ENCODE results near the gene RNASET2.

GRCh38 chr6:166903500-166903899, 52.9 kb downstream of the RNASET2 start:
- no peak for TF ChIP-seq CTCF (IDR thresholded peaks at IDR 0.05; ENCODE audit: poor library complexity, severe bottlenecking)
- TF ChIP-seq RAD21 (conservative IDR thresholded peaks at IDR 0.05) = no peak
- TF ChIP-seq EP300 (conservative IDR thresholded peaks at IDR 0.05; ENCODE audit: poor library complexity, severe bottlenecking) = no peak
- TF ChIP-seq REST (IDR thresholded peaks at IDR 0.05; ENCODE audit: borderline replicate concordance) = no peak
- TF ChIP-seq EZH2 (IDR thresholded peaks at IDR 0.05; ENCODE audit: borderline replicate concordance, insufficient read depth, low read length, poor library complexity, severe bottlenecking) = no peak
- TF ChIP-seq POLR2AphosphoS5 (IDR thresholded peaks at IDR 0.05) = no peak
- no peak for TF ChIP-seq MXI1 (conservative IDR thresholded peaks at IDR 0.05; ENCODE audit: poor library complexity, severe bottlenecking)
- no peak for TF ChIP-seq SMC3 (conservative IDR thresholded peaks at IDR 0.05; ENCODE audit: poor library complexity)
- TF ChIP-seq TAF1 (IDR thresholded peaks at IDR 0.05; ENCODE audit: low read depth) = no peak

Measured in neural cell (in vitro differentiated cells).